Muscle of arm (tissue), 12 donors: ENCODE results near the gene PAX5. TPM values are rescaled to one million over a fixed set of nuclear protein-coding genes. Genes with fewer than 3 reads are reported as not detected.

Experiments
- DNase-seq: peaks from one replicate; pipeline ENCODE4 v3.0.0-alpha.2; 2013
- polyA plus RNA-seq, 12 donors: library from polyadenylated mRNA; unstranded; fragments of 120-200 nt; gene quantifications; one replicate each; pipeline ENCODE4 v1.2.1, GENCODE V29; 2013; ENCODE audit not compliant: insufficient read length in 12 of 12

Gene PAX5
- polyA plus RNA-seq, 12 donors, result 0.04 to 1.7 (median 0.19) TPM; not detected in 2

DNA sequence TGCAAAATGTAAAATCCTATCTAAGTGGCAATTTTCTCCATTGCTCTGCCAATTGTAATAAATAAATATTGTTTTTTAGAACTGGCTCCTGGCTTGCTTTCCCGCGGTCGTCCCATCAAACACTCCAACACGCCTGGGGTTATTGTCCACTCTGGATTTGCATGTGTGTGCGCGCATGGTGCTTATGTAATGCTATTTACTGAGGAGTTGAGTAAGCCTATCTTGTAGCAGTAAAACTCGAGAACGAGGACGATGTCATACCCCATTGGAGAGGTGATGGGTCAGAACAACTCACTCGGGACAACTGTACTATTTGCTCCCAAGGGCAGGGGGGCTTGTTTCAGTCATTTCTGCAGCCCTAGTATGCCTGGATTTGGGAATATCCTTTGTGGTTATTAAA is 220.9 kb downstream of the PAX5 start:
- no peak for DNase-seq

DNA sequence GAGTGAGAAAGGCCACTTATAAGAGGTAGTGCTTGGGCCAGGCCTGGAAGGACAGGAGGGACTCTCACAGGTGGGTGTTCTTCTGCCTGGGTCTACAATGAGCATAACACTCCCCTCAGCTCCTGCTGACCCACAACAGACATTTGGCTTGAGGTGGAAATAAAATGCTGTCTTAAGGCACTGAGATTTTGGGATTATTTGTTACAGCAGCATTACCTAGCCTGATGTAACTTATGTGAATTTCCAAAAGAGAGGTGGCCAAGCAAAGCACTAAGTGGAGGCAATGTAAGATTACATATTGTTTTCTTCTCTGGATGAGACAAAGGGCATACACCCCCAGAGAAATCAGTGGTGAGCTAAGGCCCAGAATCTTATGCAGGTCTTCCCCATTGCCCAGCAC is 221.5 kb downstream of the PAX5 start:
- no peak for DNase-seq

DNA sequence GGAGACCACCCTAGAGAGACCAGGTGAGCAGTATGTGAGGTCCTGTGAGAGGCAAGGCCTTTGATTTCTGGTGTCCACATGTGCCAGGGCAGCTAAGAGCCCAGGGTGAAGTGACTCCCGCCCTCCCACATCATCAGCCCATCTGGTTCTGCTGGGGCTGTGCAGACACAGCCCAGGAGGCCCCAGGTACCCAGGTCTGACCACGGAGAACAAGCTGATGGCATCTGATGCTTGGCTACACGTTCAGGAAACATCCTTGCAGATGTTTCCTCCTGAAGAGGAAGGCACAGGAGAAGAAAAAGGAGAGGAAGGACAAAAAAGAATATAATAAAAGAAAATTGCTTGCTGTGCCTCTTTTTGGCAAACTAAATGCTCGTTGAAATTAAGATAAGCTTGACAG is 225.8 kb downstream of the PAX5 start:
- no peak for DNase-seq

DNA sequence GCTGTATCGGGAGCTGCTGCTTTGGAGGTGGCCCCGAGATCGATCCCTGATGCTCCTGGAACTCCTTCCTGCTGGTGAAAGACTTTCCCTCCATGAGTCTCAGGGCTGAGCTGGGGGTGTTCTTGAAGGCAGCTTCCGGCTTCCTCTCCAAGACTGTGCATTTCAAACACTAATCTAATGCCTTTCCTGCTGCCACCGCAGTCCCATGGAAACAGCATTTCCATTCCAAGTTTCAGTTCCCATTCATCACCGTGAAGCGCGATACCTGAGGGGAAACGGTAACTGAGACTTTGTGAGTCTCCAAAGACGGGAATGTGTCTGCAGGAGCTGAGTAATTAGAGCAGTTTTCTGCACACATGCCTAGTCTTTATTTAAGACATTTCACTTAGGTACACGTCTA is 230.1 kb downstream of the PAX5 start:
- no peak for DNase-seq

DNA sequence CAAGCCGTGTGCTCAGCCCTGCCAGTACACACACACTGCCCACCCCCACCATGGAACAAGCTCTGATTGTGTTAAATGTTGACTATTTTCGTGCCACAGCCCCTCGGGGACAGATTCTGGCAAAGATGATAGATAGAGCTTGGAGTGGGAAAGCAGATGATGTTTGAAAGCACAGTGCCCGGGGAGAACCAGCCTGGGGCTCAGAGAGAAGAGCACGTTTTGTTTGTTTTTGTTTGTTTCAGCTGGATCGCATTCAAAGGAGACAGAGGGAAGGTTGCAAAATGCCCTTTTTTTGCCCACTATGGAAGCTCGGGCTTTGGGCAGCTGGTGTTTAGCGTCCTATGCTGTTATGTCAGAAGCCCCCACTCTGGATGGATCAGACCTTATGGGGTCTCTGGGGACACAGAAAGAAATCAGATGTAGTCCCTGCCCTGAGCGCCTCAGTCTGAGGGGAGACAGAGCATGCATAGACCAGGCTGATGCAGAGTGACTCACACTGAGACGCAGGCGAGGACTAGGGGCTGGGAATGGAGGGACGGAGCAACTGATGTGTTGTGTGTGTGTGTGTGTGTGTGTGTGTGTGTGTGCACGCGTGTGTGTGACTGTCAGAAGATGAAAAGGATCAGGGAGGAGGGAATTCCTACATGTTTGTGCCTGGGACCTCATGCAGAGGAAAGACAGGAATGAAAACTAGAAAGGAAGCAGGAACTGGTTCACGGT is 231.7 kb downstream of the PAX5 start:
- DNase-seq, result no peak

DNA sequence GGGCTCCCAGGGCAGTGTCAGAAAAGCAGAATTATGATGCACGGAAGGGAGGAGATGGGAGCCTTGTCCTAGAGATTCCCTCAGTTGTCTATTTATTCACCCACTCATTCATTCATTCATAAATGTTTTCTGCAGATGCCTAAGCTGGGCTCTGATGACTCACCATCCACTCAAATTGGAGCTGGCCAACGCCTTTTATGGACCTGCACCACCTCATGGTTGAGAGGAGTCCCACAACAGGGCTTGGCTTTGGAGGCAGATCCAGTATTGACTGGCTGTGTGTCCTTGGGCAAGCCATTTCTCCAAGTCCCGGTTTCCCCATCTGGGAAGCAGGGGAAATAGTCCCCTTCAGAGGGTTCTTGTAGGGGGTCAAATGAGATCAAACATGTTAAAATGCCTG is 233.6 kb downstream of the PAX5 start:
- DNase-seq, result no peak

DNA sequence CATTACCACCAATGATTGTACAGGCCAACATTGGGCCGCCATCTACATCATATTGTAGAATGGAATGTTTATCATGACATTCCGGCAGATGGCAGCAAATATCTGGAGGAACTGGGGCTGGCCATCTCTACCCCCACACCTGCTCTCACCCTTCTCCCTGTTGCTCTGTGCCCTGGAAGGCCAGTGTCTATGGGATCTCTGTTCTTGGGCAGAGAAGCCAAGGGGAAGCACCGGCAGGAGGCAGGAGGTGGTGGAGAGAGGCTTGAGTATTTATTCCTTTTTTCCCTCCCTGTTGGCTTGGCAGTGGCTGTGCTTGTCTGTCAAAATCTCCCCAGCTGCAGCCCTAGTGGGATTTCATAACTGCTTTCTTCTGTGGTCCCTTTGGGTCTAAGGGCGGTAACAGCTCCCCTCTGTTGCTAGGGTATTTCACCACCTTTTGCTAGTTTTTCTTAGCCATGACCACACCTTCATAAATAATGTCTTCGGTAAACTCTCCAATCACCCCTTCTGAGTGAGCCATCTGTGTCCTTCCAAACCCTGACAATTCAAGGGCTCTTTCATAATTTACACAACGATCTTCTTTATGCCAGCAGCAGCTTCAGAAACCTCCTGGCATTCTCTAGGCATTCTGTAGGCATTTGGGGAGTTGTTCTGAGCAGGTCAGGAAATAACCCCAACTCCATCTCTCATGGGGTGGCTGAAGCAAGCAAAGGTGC is 235.6 kb downstream of the PAX5 start:
- DNase-seq, result no peak

DNA sequence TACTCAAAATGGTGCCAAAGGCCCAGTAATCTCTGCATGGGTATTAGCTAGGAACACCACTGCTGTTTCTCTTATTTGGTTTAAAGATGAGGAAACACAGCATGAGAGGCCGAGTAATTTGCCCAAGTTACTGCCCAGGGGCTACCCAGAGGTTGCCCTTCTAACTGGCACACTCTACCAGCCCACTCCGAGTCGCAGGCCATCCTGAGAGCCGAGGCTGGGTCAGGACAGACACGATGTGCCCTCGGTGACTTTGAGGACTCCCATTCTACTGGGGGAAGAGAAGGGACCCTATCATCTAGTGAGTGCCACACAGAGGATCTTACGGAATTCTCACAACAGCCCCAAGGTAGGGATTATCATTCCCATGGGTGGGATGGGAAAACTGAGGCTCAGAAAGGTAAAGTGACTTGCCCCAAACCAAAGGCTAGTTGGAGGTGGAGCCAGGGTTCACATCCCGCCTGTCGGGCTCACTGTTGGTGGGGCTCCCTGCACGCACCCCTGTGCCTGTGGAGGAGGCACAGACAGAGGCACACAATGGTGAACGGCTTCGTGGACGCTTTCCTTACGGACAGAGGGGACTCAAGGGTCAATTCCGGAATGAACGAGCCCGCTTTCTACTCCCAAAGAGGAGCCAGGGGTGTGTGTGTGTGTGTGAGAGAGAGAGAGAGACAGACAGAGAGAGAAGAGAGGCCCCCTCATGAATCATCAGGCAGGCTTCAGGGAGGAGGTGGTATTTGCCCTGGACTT is 236.4 kb downstream of the PAX5 start:
- no peak for DNase-seq

DNA sequence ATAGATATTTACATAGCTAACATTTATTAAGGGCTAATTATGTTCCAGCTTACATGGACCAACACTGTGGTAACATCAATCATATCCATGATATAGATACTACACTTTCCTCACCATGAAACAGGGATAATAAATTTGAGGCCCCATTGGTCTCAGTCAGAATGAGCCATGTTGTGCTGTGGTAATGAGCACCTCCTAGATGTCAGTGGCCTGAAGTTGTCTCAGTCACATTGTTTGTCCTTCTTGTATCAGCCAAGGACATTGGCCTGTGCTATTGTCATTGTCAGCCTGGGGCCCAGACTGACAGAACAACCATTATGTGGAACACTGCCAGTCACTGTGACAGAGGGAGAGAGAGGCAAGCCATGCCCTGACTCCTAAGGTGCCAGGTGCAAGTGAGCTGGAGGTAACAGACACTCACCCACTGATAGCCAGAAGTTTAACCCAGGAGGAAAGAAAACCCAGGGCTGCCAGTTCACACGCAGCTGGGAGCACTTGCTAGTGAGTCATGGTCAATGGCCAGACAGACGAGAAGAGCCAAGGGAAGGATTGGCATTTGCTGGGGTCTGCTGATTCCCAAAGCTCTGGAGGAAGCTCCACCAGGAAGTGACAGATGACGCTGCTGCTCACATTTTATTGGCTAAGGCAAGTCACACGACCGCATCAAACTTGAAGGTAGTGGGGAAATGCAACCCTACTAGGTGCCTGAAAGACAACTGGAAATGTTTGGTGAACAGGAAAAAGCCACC is 237.2 kb downstream of the PAX5 start:
- no peak for DNase-seq

DNA sequence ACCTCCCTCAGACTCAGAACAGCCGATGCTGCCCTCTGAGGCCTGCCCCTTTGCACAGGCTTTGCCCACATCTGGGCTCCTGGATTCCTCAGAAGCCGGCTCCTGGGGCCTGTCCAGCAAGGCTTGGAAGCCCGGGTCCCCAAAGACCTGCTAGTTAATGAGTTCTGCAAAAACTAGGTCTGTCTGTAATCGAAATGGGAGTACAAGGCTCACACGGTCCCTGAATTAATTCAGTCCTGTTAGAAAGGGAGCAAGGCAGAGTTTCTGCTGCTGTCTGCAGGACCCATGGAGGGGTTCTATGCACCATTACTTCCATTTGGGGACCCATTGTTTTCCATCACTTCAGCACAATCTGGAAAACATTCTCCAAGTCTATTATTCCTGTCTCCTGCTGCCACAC is 239.6 kb downstream of the PAX5 start:
- DNase-seq, result no peak

DNA sequence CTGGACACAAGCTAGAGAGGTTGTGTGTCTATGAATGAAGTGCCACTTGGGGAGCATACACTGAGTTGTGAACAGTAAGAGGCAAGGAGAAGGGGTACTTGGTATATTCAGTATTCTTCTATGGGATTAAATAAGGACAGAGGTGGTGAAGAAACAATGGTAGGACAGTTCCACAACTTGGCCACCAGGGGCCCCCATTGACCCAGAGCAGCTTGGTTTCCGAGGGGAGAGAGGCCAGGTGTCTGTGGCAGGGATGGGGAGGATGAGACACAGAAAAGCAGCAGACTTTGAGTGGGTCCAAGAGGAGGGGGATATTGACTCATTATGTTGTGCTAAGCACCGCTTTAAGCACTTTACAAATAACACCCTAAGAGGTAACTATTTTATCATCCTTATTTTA is 240.8 kb downstream of the PAX5 start:
- no peak for DNase-seq

DNA sequence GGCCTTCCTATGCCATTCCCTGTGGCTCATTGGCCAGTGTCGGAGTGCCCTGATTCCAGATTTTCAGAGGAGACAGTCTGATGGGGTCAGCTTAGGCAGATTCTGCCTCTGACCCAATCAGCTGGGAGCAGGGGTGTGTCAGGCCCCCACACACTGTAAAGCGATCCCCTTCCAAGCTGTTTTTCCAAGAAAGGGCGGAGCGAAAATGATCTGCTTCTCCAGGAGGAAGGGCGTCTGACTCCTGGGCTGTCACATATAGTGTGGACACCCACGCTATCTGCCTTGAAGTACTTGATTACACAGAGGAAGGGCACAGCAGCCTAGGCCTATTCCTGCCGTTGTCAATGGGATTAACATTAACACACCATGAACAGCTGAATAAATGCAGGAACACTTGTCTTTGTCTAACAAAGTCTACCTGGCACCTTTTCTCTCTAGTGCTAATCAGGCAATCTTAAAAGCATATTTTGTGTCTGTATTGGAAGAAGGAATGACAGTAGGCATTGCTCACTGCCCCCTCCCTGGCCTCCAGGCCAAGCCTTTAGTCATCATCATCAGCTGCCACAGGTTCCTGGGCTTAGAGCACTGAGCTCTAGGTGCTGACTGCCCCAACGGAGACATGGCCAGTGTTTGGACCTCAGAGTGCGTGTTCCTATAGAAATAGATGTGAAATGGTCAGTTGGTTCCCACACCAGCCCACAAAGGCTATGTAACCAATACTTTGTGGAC is 242.7 kb downstream of the PAX5 start:
- DNase-seq, result no peak

DNA sequence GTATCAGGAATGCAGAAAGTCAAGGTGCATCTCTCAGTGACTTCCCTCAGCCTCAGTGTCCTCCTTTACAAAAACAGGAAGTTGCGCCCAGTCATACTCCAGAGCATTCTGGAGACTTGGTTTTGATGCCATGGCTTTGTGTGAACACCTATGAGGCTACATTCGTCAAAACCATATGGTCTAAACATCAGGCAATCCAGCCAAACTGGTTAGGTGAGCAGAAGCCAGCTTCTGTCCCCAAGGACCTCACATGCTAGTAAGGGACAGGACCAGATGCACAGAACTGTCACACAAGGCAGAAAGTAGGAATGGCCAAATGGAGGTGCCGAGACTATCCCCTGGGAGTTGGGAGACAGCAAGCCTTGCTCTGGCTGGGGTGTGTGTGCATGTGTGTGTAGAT is 244.2 kb downstream of the PAX5 start:
- DNase-seq, result no peak

DNA sequence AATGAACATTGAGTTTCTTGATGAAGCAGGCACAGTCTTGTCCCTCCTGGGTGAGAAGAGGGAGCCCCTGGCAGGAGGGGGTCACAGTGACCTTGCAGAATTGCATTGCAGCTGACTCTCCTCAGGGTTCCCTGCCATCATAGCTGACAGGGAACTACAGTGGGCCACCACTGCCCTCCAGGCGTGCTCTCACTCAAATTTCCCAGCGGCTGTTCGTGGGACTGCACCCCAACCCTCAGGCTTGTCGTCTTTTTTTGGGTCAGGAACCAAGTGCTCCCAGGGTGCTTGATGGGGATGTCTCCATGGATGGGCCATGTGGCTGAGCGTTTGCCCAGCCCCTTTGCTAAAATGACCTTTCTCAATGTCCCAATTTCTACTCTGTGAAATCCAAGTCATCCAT is 245.5 kb downstream of the PAX5 start:
- no peak for DNase-seq

DNA sequence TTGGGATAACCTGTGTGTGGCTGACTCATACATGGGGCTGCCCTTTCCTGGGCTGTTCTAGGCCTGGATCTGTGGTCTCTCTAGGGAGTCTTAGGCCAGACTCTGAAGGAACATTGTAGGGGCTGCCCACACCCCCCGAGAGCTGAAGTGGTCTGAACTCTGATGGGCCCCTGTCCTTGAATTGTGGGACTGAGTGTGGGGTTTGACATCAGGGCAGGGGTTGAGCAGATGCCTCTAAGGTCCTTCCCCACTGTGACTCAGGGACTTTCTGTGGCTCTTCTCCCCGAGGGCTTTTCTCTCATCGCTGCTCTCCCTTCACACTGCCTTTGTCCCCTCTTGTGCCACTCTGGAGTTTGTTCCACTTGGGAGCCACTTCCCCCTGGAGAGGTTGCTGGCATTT is 246.4 kb downstream of the PAX5 start:
- DNase-seq, result no peak

Other genes with a start within 250 kb of the PAX5 start
- 10 to 100 TPM in 11 of 12 donors, not detected in 1; 11.3 to 32.9 (median 14.6) TPM for gene ZCCHC7, start 86.3 kb upstream of the PAX5 start, polyA plus RNA-seq